CD4-positive, alpha-beta T cell treated with Interleukin-15 for 4 hours (primary cell): ENCODE data around the gene EVA1B.

Source experiments
- DNase-seq: peaks from one replicate; pipeline ENCODE4 v3.0.0-alpha.2; 2020; ENCODE audit warnings: low spot score

The EVA1B gene

GRCh38 chr1:36323636-36324352 lies at the start of gene EVA1B:
Gene EVA1B, minus strand, starts transcription at chr1:36323645. Its CDS starts 608 bp downstream, at chr1:36323037.
- peak; percentile 15 for DNase-seq

DNA sequence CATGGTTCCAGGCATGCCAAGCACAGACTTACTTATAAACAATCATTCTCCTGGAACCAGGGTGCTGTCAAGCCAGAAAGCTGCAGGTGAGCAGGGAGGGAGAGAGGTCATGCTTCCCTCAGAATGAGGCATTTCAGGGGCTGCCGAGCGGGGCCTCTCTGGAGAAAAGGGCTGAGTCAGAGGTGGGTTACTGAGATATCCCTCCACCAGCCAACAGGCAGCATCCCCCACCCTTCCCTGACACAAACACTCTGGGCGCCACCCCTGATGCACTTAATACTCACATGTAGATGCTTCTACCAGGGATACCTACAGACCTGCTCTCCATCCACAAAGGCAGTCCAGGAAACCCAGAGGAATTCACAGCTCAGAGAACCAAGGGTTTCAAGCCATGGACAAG lies 49.2 kb upstream of the EVA1B start:
- no peak for DNase-seq

- peak; percentile 81 for DNase-seq
Observed at GRCh38 chr1:36369061-36369861, 45.8 kb upstream of the EVA1B start.

GRCh38 chr1:36367798-36368197 lies 44.4 kb upstream of the EVA1B start:
- no peak for DNase-seq

DNA sequence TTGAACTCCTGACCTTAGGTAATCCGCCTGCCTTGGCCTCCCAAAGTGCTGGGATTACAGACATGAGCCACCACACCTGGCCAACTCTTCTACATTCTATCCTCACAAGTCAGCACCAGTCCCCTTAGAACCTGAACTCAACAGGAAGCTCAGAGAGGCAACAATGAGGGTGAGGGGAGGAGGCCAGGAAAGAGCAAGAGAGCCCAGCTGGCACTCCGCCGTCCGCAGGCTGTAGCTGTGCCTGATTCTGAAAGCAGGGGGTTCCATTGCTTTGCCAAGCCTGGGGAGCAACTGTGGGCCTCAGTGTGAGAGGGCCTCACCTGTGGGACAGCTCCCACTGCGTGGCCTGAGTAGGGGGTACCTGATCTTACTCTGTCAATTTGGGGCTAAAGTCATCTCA lies 43.6 kb upstream of the EVA1B start:
- peak; percentile 30 for DNase-seq

DNA sequence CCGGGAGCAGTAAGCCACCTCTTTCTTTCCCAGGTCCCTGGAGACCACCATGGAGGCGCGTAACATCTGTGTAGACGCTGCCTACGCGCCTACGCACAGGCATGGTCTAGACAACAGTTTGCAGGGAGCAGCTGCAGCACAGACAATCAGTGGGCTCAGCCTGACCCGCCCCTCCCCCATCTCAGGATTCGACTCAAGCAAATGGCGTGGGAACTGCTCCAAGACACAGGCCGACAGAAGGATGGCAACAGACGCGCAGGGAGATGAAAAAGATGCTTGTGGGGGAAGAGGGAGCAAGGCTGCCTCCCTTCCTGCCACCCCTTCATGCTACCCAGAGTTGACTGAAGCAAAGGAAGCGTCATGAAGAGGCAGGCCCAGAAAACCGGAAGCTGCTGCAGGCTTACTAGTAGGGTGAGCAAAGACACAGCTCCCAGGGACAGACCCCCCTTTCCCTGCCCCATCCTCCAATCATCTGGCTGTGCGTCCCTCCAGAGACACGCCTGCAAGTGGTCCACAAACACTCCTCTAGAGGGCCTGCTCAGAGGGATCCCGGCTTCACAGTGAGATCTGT lies 42.7 kb upstream of the EVA1B start:
- peak; percentile 53 for DNase-seq

DNA sequence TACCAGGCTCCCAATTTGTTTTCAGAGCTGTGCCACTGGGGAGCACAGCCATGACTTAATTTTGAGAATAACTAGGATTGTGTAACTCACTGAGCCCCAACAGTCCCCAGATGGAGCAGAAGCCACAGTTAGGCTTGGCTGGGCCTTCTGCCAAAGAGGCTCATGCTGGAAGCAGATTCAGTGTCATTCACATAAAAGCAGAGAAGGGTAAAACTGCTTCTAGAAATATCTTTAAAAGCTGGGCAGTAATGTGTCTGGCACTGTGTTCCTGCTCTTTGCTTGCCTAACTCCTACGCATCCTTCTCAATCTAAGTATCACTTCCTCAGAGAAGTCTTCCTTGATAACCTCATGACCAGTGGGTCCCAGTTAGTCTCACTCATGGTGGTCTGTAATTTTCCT lies 41.9 kb upstream of the EVA1B start:
- DNase-seq = no peak

GRCh38 chr1:36359911-36360550 lies 36.6 kb upstream of the EVA1B start:
- peak; percentile 32 for DNase-seq

DNA sequence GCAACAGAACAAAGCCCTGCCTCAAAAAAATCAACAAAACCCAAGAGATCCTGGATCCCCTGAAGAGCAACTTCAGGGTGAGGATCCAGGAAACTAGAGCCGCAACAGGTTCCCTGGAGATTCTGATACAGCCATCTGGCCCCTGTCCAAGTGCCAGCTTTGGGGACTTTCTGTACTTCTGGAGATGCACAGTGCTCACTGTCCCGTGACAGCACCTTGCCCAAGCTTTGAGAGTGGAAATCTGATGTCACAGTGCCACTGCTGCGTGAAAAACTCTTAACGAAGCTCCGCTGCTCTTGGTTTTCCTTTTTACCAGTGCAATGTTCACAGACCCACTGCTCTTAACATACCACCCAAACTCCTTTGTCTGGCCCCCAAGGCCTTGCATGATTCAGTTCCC lies 35.9 kb upstream of the EVA1B start:
- no peak for DNase-seq

DNA sequence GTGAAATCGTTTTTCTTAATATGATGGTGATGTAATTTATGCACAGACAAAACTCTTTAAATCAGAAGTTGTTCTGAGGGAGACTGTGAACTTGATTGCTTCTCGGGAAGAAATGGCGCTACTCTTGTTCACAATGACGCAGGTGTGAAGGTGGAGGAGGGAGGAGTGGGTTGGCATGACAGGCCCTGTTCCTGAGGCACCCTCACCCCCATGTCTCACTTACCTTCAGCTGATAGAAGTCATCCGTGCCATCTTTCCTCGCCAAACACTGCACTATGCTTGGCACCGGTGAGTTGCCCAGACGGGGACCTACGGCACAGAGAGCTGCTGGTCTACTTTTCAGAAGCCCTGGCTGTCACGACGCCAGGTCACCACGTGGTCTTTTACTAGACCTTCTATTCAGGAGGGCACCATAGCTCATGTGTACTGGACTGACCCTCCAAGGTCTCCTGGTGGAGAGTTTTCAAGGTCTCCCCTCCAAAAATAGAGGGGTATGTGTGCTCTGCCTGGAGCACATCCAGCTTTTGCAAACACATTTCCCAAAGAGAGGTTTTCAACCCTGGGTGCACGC lies 35.2 kb upstream of the EVA1B start:
- no peak for DNase-seq

DNA sequence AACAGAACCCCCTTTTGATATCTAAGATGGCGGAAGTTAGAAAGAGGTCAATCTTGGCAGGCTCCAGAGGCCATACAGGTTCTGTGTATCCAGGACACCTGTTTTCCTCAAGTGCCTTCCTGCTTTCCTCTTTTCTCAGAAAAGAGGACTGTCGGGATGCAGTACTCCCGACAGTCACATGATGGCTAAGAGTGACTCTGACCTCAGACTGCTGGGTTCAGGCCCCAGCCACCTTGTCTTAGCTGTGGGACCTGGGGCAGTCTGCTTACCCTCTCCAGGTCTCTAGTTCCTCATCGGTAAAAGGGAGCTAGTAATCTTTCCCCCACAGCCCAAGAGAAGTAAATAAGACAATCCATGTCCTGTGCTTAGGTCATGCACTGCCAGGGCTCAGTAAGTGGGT lies 32.4 kb upstream of the EVA1B start:
- DNase-seq = no peak

DNA sequence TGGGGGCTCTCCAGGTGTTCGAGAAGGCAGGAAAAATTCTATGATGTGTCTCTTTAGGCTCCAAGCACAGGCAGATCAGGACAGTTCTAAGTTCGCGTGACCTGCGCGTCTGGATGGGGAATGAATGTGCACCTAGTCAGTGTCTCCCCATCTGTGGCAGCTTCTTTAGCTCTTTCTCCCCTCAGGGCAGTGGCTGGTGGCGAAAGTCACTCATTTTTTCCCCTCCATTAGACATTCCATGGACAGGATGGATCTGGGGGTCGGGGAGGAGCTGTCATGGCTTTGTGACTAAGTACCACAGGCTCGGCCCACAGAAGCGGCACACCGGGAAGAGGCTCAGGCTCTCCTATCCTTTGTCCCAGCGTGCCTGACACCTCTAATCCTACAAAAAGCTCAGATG lies 31.0 kb upstream of the EVA1B start:
- no peak for DNase-seq

GRCh38 chr1:36352910-36353878 lies 29.7 kb upstream of the EVA1B start:
- DNase-seq = no peak

GRCh38 chr1:36352125-36352909 lies 28.9 kb upstream of the EVA1B start:
- DNase-seq = no peak

- no peak for DNase-seq
Observed at GRCh38 chr1:36351227-36351977, 28.0 kb upstream of the EVA1B start.

- peak; percentile 55 for DNase-seq
Observed at GRCh38 chr1:36350659-36351226, 27.3 kb upstream of the EVA1B start.

DNA sequence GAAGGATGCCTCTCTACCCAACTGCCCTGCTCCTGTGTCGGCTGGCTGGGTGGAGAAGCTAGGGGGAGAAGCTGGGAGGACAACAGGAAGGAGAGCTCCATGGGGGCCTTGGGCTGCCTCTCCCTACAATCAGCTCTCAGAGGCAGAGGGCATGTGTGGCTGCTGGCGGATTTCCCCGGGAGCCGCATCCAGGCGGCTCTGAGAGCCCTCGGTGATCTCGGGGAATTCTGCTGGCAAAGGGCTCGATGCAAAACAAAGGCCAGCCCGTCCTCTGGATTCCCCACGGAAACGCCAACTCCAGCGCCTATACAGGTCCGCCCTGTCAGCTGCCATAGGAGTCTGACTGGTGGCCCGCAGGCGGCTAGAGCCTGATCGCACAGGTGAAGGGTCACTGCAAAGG lies 26.4 kb upstream of the EVA1B start:
- no peak for DNase-seq

GRCh38 chr1:36349241-36349671 lies 25.8 kb upstream of the EVA1B start:
- DNase-seq = no peak

DNA sequence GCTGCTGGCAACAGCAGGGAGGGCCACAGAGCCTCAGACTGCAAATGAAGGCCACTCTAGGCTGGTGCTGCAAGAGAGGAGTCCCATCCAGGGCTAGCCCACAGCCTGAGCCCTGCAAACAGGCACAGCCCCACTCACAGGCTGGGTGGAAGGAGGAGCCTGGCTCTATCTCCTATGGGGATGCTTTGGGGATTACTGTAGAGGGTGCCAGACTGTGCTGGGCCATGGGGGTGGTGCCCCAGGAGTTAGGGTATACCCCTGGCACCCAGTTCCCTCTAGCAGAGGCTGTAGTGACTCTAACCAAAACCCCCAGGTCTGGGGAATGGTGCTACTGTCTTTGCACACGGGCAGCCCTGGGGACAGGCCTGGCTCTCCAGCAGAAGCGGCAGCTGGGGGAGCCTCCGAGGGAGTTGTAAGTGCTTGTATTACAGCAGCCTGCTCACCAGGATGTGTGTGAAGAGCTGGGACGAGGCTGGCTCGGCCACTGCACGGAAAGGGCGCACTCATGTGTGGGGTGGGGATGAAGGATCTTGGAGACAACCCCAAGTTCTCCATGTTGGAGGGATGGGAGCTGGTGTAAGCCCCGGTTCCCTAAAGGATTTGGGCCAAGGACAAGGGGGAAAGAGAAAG lies 23.4 kb upstream of the EVA1B start:
- no peak for DNase-seq
